HG03139 (cell line): ENCODE data around the gene VPS4A.

Source experiments
- ATAC-seq: cut with Tn5 transposase; IDR thresholded peaks from one replicate; pipeline ENCODE4 v1.9.1; 2021; ENCODE audit not compliant: unreplicated experiment

The VPS4A gene

DNA sequence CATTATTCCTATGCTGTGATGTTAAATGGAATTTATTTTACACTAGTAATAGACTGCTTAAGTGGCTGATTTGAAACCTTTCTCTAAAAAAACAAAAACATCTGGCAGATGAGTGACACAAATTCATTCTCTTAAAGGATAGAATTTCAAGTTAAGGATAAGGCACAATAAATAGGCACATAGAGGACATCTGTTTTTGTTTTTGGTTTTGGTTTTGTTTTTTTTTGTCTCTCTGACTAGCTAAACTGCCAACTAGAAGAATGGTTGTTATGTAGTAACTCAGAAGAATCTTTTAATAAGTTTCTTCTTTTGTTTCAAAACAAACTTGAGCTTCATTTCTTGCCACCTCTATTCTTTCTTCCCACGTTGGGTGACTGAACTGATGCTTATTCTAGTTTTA is 5.1 kb upstream of the VPS4A start:
- no peak for ATAC-seq

- no peak for ATAC-seq
These were observed 4.1 kb upstream of the VPS4A start for GRCh38 chr16:69307091-69307490.

DNA sequence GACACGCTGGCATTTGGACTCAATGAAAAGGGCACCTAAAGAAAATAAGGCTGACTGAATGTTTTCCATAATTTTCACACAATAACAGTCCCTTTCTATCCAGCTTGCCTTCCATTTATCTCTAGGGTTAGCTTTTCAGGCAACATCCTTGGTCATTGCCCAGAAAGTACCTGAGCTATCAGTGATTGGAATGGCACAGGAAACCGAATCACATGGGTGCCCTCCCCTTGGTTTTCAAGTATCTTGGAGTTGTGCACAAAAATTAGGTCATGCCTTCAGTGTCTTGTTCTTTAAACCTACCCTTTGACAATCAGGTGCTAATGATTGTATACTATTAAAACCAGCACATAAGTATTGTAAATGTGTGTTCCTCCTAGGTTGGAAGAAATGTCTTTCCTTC is 3.3 kb upstream of the VPS4A start:
- ATAC-seq = no peak

DNA sequence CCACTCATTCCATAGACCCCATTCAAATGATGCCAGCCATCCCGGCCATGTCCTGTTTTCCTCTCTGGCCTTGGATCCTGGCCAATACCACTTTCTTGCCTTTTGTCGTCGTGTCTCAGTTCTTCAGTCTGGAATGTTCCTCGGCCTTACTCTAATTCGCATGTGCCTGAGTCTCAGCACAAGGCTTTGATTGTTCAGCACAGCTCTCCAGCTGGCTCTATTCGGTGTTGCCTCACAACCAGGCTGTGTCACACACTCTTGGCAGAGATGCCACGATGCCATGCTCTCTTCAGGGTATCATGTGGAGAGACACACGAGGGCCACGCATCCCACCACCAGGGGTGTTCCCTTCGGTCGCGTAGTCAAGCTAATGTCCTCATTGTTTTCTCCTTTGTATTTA is 1.8 kb upstream of the VPS4A start:
- ATAC-seq = no peak

- ATAC-seq = peak; percentile 39
These were observed 610 bp downstream of the VPS4A start for GRCh38 chr16:69311533-69312387.

DNA sequence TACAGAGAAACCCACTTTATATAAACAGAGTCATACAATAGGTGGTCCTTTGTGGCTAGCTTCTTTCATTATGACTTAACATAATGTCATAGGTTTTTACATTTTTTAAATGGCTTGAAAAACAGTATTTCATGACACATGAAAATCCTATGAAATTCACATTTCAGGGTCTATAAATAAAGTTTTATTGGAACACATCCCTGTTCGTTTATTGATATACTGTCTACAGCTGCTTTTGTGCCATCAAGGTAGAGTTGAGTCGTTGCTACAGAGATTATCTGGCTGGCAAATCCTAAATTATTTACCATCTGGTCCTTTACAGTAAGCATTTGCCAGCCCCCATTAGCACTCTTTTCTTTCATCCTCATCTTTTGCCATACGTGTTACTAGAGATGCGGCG is 2.3 kb downstream of the VPS4A start:
- ATAC-seq = no peak

- ATAC-seq = no peak
These were observed 3.4 kb downstream of the VPS4A start for GRCh38 chr16:69314534-69314933.

- no peak for ATAC-seq
These were observed 4.5 kb downstream of the VPS4A start for GRCh38 chr16:69315486-69316311.

GRCh38 chr16:69316595-69317034 is 5.5 kb downstream of the VPS4A start:
- no peak for ATAC-seq

- no peak for ATAC-seq
These were observed 7.2 kb downstream of the VPS4A start for GRCh38 chr16:69318177-69318910.

GRCh38 chr16:69318911-69319289 is 7.8 kb downstream of the VPS4A start:
- no peak for ATAC-seq

DNA sequence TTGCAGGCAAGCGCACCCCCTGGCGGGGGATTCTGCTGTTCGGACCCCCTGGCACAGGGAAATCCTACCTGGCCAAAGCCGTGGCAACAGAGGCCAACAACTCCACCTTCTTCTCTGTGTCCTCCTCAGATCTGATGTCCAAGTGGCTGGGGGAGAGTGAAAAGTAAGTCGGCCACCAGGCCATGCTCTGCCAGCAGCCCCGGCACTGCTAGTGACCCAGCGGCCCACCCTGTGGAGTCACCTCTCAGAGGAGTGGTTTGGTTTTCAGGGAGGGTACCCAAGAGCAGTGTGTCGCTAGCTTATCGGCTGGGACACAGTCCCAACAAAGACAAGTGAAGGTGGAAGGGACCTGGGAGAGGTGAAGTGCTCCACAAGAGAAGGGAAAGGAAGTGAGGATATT is 8.2 kb downstream of the VPS4A start:
- no peak for ATAC-seq

DNA sequence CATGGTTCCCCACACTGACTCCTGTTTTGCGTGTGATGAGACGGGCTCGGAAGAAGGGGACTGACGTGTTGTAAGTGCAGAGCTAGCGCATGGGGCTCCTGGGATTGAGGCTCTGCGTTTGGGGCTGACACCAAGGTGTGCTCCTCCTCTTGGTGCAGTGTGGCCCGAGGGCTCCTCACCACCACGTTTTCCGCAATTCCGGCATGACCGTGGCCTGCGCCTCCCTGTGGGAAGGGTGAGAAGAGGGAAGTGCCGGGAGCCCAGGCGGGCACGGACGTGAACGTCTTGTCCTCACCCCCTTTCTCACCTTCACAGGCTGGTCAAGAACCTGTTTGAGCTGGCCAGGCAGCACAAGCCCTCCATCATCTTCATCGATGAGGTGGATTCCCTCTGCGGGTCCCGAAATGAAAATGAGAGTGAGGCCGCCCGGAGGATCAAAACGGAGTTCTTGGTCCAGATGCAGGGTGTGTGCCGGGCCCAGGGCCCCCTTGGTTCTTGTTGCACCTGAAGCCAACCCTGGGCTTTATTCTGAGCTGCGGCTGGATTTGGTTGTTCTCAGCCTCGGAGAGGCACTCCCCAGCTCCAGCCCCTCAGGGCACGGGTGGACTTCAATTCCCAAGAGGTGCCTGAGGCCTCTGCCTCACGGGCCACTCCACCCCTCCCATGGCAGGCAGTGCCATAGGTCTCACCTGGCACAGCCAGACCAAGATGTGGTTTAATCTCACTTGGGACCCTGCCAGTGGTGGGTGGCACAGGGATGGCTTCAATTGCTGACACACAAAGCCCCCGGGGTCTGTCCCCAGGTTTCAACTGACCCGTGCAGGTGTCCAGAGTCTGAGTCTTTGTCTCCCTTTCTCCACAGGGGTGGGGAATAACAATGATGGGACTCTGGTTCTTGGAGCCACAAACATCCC is 8.9 kb downstream of the VPS4A start:
- ATAC-seq = no peak

DNA sequence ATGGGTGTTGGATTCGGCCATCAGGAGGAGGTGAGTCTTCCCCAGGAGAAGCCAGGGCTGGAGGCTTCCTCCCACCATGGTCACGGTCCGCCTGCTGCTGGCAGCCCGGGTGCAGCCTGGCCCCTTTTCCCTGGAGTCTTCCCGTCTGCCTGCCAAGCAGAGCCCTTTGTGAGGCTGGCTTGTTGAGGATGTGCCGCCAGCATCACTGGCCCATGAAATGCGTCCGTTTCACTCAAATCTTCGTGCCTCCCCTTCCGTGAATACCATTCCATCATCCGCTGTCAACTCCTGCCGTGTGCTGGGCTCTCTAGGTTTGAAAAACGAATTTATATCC is 9.6 kb downstream of the VPS4A start:
- ATAC-seq = no peak

DNA sequence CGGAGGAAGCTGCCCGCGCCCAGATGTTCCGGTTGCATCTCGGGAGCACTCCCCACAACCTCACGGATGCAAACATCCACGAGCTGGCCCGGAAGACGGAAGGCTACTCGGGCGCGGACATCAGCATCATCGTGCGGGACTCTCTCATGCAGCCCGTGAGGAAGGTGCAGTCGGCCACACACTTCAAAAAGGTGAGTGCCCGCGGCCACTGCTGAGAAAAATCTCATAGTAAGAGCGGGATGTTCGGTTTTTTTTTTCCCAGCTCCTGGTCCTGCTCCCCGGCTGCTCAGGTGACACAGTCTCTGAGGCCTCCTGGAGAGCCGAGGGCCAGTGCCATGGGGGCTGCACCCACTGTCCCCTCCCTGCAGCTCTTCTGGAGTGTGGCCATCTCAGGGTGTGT is 9.9 kb downstream of the VPS4A start:
- no peak for ATAC-seq

DNA sequence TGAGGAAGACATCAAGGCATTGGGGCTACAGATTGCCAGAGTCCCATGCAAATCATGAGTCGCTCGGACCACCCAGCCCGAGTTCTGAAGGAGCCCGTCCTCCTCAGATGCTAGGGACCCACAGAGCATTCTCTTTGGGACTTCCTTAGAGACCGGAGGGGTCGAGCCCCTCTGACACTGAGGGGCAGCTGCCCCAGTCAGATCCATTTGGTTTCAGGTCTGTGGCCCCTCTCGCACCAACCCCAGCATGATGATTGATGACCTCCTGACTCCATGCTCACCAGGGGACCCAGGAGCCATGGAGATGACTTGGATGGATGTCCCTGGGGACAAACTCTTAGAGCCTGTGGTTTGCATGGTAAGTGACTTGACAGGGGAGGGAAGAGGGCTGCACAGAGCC is 11.2 kb downstream of the VPS4A start:
- ATAC-seq = no peak

GRCh38 chr16:69323415-69323814 is 12.3 kb downstream of the VPS4A start:
- no peak for ATAC-seq

- no peak for ATAC-seq
These were observed 12.9 kb downstream of the VPS4A start for GRCh38 chr16:69324013-69324531.

- no peak for ATAC-seq
These were observed 13.6 kb downstream of the VPS4A start for GRCh38 chr16:69324585-69325253.

DNA sequence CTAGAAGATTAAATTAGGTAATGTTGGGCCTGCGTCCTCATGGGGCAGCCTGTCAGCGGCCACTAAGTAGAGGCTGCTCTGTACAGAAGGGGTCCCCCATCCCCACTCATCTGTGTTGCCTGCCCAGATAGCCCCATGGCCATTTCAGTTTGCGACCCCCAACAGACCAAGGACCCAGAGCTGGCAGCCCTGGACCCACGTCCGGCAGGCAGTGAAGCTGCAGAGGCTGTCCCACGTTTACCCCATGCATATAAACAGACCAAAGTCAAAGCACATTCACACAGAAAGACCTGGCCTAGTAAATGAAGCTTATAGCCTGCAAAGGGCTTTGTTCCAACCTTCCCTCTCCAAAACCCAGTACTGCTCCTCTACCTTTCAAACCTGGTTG is 14.6 kb downstream of the VPS4A start:
- no peak for ATAC-seq
